ENCODE measurements around the gene CHIT1.

CHIT1 gene

DNA sequence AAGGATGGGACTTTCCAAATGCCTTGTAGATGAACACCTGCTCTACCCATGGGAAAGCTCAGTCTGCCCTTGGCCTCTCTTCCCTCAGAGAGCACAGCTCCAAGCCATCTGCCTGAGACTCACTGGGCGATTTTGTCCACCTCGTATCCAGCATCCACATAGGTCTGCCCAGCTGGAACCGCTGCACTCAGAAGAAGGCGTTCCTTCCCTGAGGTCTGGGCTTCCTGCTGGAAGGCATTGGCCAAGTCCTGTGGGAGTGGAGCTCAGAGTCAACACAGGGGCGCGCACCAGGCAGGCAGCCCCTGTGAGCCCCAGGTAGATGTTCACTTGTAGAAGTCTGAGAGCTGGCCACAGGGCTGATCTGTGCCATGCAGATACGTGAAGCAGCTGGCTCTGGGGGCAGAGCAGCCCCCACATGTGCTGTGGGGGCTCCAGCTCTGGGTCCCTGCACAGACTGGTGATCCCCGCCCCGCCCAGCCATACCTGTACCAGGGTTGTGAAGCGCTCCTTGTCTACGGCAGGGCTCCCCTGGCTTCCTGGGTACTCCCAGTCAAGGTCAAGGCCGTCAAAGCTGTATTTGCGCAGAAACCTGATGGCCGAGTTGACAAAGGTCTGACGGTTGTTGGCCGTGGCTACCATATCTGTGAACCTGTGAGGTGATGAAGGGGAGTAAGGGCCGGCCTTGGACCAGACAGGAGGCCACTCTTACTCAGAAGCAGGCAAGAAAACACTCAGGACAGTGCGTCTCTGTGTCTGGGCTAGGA lies 6.3 kb downstream of the CHIT1 start:
- no peak for DNase-seq (ENCODE audit: low read depth, low spot score)

GRCh38 chr1:203219934-203220333 lies 9.5 kb downstream of the CHIT1 start:
- no peak overlapping the region for H3K4me3 ChIP-seq (ENCODE audit: low read length)
- no peak for DNase-seq (ENCODE audit: low read depth, low spot score)

More for the DNA sequence above, 6.3 kb downstream of the CHIT1 start:
- no peak overlapping the region for H3K4me3 ChIP-seq (ENCODE audit: low read length)

GRCh38 chr1:203219171-203219570 lies 10.3 kb downstream of the CHIT1 start:
- H3K4me3 ChIP-seq (ENCODE audit: low read length): no peak overlapping the region
- no peak for DNase-seq (ENCODE audit: low read depth, low spot score)

DNA sequence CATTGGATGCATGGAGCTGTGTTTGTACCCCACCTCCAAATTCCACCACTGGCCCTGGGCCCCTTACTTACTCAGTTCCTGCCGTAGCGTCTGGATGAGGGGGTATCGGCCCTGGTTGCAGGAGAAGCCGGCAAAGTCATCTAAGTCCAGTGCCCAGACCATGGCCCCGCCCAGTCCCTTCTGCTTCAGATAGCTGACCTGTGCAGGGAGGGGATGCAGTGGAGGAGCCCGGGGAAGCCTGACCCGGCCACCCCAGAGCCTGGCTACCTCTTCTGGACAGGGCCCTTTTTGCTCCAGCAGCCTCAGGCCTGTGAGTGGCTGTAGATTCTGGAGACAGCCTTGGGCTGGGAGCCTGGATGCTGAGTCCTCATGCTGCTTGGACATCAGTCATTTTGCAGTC lies 11.8 kb downstream of the CHIT1 start:
- no peak for DNase-seq (ENCODE audit: low read depth, low spot score)
- H3K4me3 ChIP-seq (ENCODE audit: low read length): no peak overlapping the region

DNA sequence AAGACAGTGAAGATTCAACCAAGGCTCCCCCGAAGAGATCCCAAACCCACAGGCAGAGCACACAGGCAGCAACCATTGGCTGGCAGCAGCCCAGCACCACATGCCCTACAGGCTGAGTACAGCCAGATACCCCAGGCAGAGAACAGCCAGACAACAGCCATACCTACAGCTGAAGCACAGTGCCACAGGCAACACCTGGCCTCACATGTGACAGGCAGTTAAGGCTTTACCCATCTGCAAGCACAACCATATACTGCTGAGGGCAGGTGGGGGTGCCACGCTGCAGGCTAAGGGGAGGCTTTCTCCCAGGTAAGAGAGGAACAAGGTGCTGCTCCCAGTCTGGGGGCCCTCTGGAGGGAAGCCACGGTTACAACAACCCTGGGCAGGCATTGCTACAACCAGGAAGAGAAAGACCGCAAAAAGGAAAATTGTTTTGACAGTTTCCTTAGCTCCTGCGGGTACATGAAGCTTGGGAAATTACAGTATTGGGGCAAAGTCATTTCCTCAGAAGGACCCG lies 12.3 kb downstream of the CHIT1 start:
- DNase-seq (ENCODE audit: low read depth, low spot score): peak; percentile 8
- H3K4me3 ChIP-seq (ENCODE audit: low read length): no peak overlapping the region

DNA sequence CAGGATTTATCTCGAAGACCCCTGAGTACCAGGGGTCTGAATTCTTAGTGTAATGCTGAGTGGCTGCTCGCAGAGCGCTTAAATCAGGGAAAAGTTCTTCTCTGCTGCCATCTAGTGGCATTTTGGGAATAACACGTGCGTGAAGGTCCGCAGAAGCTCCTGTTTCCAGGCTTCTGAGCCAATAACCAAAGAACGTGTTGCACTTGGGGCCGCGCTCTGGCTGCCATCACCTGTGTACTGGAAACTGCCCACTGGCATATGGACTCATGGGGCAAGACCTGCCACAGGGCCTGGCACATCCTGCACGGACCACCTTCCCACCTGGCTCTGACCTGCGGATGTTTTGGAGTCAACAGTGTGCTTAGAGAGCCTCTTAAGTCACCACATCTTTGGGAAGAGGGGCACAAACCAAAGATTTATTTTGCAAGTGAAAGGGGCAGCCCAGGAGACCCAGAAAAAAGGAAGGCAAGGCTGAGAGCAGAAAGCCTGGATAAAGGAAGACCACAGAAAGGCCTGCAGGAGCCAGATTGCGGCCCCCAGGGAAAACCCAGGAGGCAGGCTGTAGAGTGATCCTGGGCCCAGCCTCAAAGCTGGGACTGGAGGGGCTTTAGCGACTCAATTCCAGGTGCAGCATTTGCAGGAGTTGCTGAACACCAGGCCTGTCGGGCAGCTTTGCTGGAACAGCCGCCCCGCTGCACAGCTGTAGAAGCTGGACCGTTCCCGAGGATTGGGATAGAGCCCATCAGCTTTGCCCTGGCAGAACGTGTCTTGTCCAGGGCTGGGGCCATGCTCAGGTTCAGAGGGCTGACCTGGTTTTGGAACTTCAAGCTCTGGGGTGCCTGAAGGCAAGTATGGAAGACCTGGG lies 13.0 kb downstream of the CHIT1 start:
- peak; percentile 81 for DNase-seq (ENCODE audit: low read depth, low spot score)
- no peak overlapping the region for H3K4me3 ChIP-seq (ENCODE audit: low read length)

DNA sequence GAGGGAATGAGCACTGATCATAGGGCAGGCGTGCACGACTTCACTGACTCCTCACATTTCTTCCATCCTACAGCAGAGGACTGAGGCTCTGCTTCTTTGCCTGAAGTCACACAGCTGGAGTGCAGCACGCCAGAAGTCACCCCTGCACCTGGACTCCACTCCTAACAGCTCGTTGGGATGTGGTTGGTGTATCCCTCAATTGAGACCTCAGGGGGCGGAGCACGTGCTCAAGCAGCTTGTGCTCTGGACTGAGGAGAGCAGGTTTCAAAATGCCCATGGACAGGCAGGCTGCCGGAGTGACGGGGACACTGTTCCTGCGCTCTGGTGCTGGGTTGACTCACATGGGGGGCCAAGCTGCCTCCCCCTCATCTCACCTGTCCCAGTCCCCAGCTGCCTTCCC lies 13.9 kb downstream of the CHIT1 start:
- no peak overlapping the region for H3K4me3 ChIP-seq (ENCODE audit: low read length)
- peak; percentile 82 for DNase-seq (ENCODE audit: low read depth, low spot score)

DNA sequence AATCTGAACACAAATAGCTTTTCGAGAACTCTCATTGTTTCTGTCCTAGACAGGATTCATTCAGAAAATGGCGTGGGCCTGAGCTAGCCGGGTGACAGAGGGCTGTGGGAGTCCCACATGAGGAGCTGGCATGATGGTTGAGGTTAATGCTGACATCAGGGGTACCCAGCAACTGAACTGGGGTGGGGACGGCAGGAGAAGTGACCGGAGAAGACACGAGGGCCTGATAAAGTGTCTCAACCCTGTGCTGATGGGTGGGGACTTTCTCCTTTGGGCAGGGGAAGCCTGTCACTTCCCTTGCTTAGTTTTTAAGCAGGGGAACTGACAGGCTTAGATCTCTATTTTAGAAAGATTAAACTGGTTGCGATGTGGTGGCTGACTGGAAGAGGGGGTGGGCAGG lies 14.6 kb downstream of the CHIT1 start:
- no peak for DNase-seq (ENCODE audit: low read depth, low spot score)

GRCh38 chr1:203213126-203213525 lies 16.3 kb downstream of the CHIT1 start:
- no peak for DNase-seq (ENCODE audit: low read depth, low spot score)
- H3K4me3 ChIP-seq (ENCODE audit: low read length): no peak overlapping the region

More for the DNA sequence above, 14.6 kb downstream of the CHIT1 start:
- no peak overlapping the region for H3K4me3 ChIP-seq (ENCODE audit: low read length)

DNA sequence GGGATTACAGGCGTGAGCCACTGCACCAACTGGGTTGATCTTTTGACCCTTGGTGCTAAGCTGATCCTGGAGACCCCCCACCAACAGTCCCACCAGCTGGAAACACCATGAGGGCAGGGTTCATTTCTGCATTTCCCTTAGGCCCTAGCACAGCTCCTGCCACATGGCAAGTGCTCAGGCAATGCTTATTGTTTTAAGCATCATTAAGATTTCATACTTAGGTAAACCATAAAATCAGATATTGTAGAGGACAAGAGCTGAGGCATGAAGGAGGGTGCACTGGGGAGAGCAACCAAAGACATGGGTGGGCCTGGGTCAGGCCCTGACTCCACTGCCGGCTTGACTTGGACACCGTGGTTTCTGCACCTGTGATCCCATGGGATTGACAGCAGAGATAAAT lies 17.7 kb downstream of the CHIT1 start:
- no peak overlapping the region for H3K4me3 ChIP-seq (ENCODE audit: low read length)
- DNase-seq (ENCODE audit: low read depth, low spot score): no peak

DNA sequence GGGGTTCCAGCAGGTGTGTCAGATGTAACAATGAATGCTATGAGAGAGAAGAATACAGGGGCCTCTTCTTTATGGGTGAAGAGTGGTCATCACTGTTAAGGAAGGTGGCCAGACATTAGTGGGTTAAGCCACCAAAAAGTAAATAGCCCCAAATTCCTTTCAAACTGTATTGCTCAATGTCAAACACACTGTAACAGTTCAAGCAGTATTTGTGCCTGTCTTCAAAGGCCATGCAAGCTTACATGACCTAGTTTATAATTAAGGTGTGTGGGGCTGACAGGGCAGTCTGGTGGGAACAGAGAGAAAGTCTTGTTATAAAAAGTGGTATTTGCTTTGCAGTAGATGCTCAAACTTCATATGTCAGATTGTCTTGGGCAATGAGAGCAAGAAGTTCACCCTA lies 18.5 kb downstream of the CHIT1 start:
- DNase-seq (ENCODE audit: low read depth, low spot score): no peak

GRCh38 chr1:203210350-203210749 lies 19.1 kb downstream of the CHIT1 start:
- DNase-seq (ENCODE audit: low read depth, low spot score): no peak

More for the DNA sequence above, 18.5 kb downstream of the CHIT1 start:
- no peak overlapping the region for H3K4me3 ChIP-seq (ENCODE audit: low read length)

DNA sequence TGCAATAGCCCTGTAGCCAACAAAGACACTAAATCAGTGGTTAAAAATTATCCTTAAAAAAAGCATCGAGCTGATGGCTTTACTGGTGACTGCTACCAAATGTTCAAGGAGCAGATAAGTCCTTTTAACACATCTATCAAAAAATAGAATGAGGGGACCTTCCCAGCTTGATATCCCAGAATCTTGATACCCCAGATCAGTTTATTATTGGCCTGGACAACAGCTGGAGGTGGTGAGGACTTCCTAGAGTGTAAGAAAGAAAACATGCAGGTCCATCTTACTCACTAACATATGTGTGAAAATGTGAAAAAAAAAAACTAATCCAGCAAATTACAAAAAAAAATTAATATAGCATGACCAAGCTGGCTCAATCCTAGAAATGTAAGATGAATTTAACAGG lies 21.3 kb downstream of the CHIT1 start:
- DNase-seq (ENCODE audit: low read depth, low spot score): no peak
- H3K4me3 ChIP-seq (ENCODE audit: low read length): no peak overlapping the region

More at GRCh38 chr1:203210350-203210749, 19.1 kb downstream of the CHIT1 start:
- no peak overlapping the region for H3K4me3 ChIP-seq (ENCODE audit: low read length)

GRCh38 chr1:203207751-203208150 lies 21.7 kb downstream of the CHIT1 start:
- DNase-seq (ENCODE audit: low read depth, low spot score): no peak
- H3K4me3 ChIP-seq (ENCODE audit: low read length): no peak overlapping the region

GRCh38 chr1:203206129-203206687 lies 23.3 kb downstream of the CHIT1 start:
- no peak for DNase-seq (ENCODE audit: low read depth, low spot score)
- no peak overlapping the region for H3K4me3 ChIP-seq (ENCODE audit: low read length)

DNA sequence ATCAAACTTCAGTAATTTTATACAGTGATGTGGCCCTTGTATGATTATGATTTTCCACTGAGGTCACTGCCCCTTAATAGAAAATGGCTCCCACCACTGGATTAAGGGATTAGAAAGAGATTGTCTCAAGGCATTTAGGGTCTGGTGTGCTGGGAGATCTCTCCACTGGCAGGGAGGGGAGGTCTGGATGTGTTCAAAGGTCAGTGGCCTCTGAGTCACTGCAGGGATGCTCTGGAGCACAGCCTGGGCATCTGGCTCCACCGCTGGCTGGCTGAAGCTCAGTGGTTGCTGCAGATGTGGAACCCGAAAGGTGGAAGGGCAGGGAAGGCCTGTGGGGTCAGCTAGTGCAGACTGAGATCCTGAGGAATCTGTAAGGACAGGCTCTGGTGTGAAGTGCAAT lies 24.7 kb downstream of the CHIT1 start:
- no peak for DNase-seq (ENCODE audit: low read depth, low spot score)
- H3K4me3 ChIP-seq (ENCODE audit: low read length): no peak overlapping the region

- H3K4me3 ChIP-seq (ENCODE audit: low read length): no peak overlapping the region
- no peak for DNase-seq (ENCODE audit: low read depth, low spot score)
Observed at GRCh38 chr1:203202431-203203245, 26.8 kb downstream of the CHIT1 start.

DNA sequence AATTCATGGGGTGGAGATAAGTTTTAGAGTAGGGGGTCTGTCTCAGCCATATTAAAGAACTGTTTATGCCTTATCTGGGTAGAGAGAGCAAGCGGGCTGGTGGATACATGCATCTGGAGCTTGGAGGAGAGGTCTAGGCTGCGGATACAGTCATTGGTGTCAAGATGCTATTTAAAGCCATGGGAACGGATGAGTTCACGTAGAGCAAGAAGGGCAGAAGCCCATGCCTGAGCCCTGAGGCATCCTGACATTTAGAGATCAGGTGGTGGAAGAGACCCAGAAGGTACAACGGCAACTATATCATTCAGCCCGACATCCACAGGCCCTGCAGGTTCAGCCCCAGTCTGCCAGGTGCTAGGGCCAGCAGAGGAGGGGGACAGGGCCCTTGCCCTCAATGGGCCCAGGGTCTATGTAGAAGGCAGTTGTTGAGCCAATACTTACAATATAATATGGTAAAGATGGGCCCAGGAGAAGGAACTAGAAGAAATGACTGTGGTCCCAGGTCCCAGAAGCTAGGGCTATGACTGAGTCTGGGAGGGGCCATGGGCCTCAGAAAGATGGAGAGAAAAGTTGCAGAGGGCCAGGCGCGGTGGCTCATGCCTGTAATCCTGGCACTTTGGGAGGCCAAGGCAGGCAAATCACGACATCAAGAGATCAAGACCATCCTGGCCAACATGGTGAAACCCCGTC lies 27.8 kb downstream of the CHIT1 start:
- no peak overlapping the region for H3K4me3 ChIP-seq (ENCODE audit: low read length)
- no peak for DNase-seq (ENCODE audit: low read depth, low spot score)
